ENCODE results near the gene IQCH. TPM values are rescaled to one million over a fixed set of nuclear protein-coding genes. Genes with fewer than 3 reads are reported as not detected.

The IQCH gene
- total RNA-seq, 1 experiment from 2014 or later, result 2.4 TPM

- Histone ChIP-seq H3K4me1 (no peaks in the 10 kb centered on the region), H3K9me3 (no peaks in the 10 kb centered on the region), H3K27me3 (replicated peaks; ENCODE audit: control insufficient read depth, insufficient read depth, low read length) (no peaks in the 10 kb centered on the region), H3K36me3 (ENCODE audit: control insufficient read depth, insufficient read depth, low read length) (no peaks in the 10 kb centered on the region), H3K4me3 (ENCODE audit: low read depth, low read length) (no peak overlapping the region)
- H3K36me3 Mint-ChIP-seq (ENCODE audit: insufficient read depth, unreplicated experiment), result no peaks in the 10 kb centered on the region
- no TSS peak for BruUV-seq (replicated peaks)
- no peak for DNase-seq
- H3K9me3 Mint-ChIP-seq (ENCODE audit: unreplicated experiment), result no peaks in the 10 kb centered on the region
- H3K27ac Mint-ChIP-seq (ENCODE audit: unreplicated experiment), result no peak overlapping the region
- H3K4me3 Mint-ChIP-seq (ENCODE audit: unreplicated experiment), result no peak overlapping the region
- no peaks in the 10 kb centered on the region for H3K4me1 Mint-ChIP-seq (ENCODE audit: low read depth, unreplicated experiment)
- peaks cover 5% of the 10 kb centered on the region for H3K27me3 Mint-ChIP-seq (ENCODE audit: insufficient read depth, unreplicated experiment)
- POLR2A ChIA-PET, result no interaction called here
- intact Hi-C loops (cut with micrococcal nuclease; ENCODE audit: unreplicated experiment), result no loop called here
- TF ChIP-seq, protein P1, sequence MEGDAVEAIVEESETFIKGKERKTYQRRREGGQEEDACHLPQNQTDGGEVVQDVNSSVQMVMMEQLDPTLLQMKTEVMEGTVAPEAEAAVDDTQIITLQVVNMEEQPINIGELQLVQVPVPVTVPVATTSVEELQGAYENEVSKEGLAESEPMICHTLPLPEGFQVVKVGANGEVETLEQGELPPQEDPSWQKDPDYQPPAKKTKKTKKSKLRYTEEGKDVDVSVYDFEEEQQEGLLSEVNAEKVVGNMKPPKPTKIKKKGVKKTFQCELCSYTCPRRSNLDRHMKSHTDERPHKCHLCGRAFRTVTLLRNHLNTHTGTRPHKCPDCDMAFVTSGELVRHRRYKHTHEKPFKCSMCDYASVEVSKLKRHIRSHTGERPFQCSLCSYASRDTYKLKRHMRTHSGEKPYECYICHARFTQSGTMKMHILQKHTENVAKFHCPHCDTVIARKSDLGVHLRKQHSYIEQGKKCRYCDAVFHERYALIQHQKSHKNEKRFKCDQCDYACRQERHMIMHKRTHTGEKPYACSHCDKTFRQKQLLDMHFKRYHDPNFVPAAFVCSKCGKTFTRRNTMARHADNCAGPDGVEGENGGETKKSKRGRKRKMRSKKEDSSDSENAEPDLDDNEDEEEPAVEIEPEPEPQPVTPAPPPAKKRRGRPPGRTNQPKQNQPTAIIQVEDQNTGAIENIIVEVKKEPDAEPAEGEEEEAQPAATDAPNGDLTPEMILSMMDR (IDR thresholded peaks at IDR 0.05; ENCODE audit: insufficient read depth in 1 of 2, low read depth in 1 of 2, low read length in 1 of 2, severe bottlenecking in 1 of 2, unreplicated experiment in 1 of 2), result no peak
- CTCF ChIA-PET, result no interaction called here
These were observed 114.9 kb downstream of the IQCH start for GRCh38 chr15:67369359-67369998.

- no peaks in the 10 kb centered on the region for H3K4me1 ChIP-seq
- no peak overlapping the region for H3K27ac Mint-ChIP-seq (ENCODE audit: unreplicated experiment)
These were observed 115.8 kb downstream of the IQCH start for GRCh38 chr15:67370206-67370954.

DNA sequence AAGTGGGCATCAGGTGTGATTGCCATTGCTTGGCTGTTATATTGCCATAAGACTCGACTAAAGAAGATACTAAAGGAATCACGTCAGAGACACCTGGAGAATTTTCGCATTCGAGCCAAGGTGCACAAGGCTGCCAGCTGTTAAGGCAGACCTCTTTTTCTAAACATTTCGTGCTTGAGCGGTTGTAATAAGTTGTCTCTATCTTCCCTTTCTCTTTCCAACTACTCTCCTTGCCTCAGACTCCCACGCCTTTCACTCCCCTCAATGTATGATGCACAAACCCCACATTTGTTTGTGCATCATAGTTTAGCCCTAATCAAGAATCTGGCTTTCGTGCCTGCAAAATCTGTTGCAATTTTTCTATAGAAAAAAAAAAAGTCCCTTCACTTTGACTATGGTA, 118.0 kb downstream of the IQCH start:
- TF ChIP-seq, protein P1 (IDR thresholded peaks at IDR 0.05; ENCODE audit: insufficient read depth in 1 of 2, low read depth in 1 of 2, low read length in 1 of 2, severe bottlenecking in 1 of 2, unreplicated experiment in 1 of 2), result no peak
- intact Hi-C loops (cut with micrococcal nuclease; ENCODE audit: unreplicated experiment), result no loop called here
- Histone ChIP-seq H3K9me3 (no peaks in the 10 kb centered on the region), H3K4me3 (ENCODE audit: low read depth, low read length) (no peak overlapping the region), H3K36me3 (ENCODE audit: control insufficient read depth, insufficient read depth, low read length) (no peaks in the 10 kb centered on the region), H3K4me1 (no peaks in the 10 kb centered on the region), H3K27me3 (replicated peaks; ENCODE audit: control insufficient read depth, insufficient read depth, low read length) (no peaks in the 10 kb centered on the region)
- Mint-ChIP-seq H3K4me1 (ENCODE audit: low read depth, unreplicated experiment) (no peaks in the 10 kb centered on the region), H3K4me3 (ENCODE audit: unreplicated experiment) (no peak overlapping the region), H3K36me3 (ENCODE audit: insufficient read depth, unreplicated experiment) (no peaks in the 10 kb centered on the region), H3K27ac (ENCODE audit: unreplicated experiment) (no peak overlapping the region), H3K9me3 (ENCODE audit: unreplicated experiment) (no peaks in the 10 kb centered on the region), H3K27me3 (ENCODE audit: insufficient read depth, unreplicated experiment) (peaks cover 5% of the 10 kb centered on the region)
- no peak for DNase-seq
- ChIA-PET POLR2A (no interaction called here), CTCF (no interaction called here)
- no TSS peak for BruUV-seq (replicated peaks)

More at GRCh38 chr15:67370206-67370954, 115.8 kb downstream of the IQCH start:
- BruUV-seq (replicated peaks), result no TSS peak
- no peak overlapping the region for H3K4me3 Mint-ChIP-seq (ENCODE audit: unreplicated experiment)
- TF ChIP-seq, protein P1 (IDR thresholded peaks at IDR 0.05; ENCODE audit: insufficient read depth in 1 of 2, low read depth in 1 of 2, low read length in 1 of 2, severe bottlenecking in 1 of 2, unreplicated experiment in 1 of 2), result no peak
- H3K36me3 Mint-ChIP-seq (ENCODE audit: insufficient read depth, unreplicated experiment), result no peaks in the 10 kb centered on the region
- CTCF ChIA-PET, result no interaction called here
- no peaks in the 10 kb centered on the region for H3K9me3 ChIP-seq
- H3K27me3 ChIP-seq (replicated peaks; ENCODE audit: control insufficient read depth, insufficient read depth, low read length), result no peaks in the 10 kb centered on the region
- no peak overlapping the region for H3K4me3 ChIP-seq (ENCODE audit: low read depth, low read length)
- H3K27me3 Mint-ChIP-seq (ENCODE audit: insufficient read depth, unreplicated experiment), result peaks cover 5% of the 10 kb centered on the region
- no peaks in the 10 kb centered on the region for H3K36me3 ChIP-seq (ENCODE audit: control insufficient read depth, insufficient read depth, low read length)
- no peaks in the 10 kb centered on the region for H3K4me1 Mint-ChIP-seq (ENCODE audit: low read depth, unreplicated experiment)
- POLR2A ChIA-PET, result no interaction called here
- no peak for DNase-seq
- no peaks in the 10 kb centered on the region for H3K9me3 Mint-ChIP-seq (ENCODE audit: unreplicated experiment)
- intact Hi-C loops (cut with micrococcal nuclease; ENCODE audit: unreplicated experiment), result no loop called here
